CD4-positive, CD25-positive, alpha-beta regulatory T cell (primary cell): Measurements from ENCODE around the gene SOCS1. TPM values are rescaled to one million over a fixed set of nuclear protein-coding genes. Genes with fewer than 3 reads are reported as not detected.
"Not testable (repeated sequence)": the region's sequence is repeated elsewhere in the genome, so short reads cannot be mapped to it uniquely, and the experiment has no call there.

Source experiments
- ATAC-seq, 2 donors: fragments of 150-1000 bp; cut with Tn5 transposase; one replicate each; pipeline ENCODE4 v1.10.0; 2021; ENCODE audit warnings: low read depth in 2 of 2, moderate number of reproducible peaks in 2 of 2, moderate library complexity in 1 of 2
- DNase-seq, 3 donors: peaks; one replicate each; pipeline versions ENCODE4 v3.0.0 to v3.0.0-alpha.2; 2012 to 2022; ENCODE audit warnings: mixed read lengths in 1 of 3
- H3K27ac ChIP-seq: one replicate; pipeline ENCODE4 v1.7.0; 2013; ENCODE audit warnings: mild to moderate bottlenecking, low read length; ENCODE audit not compliant: insufficient read depth, poor library complexity, severe bottlenecking
- H3K27me3 ChIP-seq: one replicate; pipeline ENCODE4 v1.7.0; 2013; ENCODE audit warnings: low read length; ENCODE audit not compliant: control insufficient read depth, insufficient read depth
- H3K36me3 ChIP-seq: one replicate; pipeline ENCODE4 v1.7.0; 2013; ENCODE audit warnings: mild to moderate bottlenecking, low read length, moderate library complexity; ENCODE audit not compliant: control insufficient read depth, insufficient read depth
- H3K4me1 ChIP-seq: 2 replicates; pipeline ENCODE4 v1.7.0; 2013; ENCODE audit warnings: mild to moderate bottlenecking, low read length; ENCODE audit not compliant: insufficient read depth, control insufficient read depth, poor library complexity, severe bottlenecking
- H3K4me3 ChIP-seq: one replicate; pipeline ENCODE4 v1.7.0; 2013; ENCODE audit warnings: low read depth, mild to moderate bottlenecking, low read length, moderate library complexity
- H3K9me3 ChIP-seq, 2 experiments: 1 replicate in 1 of 2; 2 replicates in 1 of 2; pipeline ENCODE4 v1.7.0; 2013; ENCODE audit warnings: low read length in 2 of 2, mild to moderate bottlenecking in 1 of 2, moderate library complexity in 1 of 2; ENCODE audit not compliant: control insufficient read depth in 2 of 2
- H3K27ac Mint-ChIP-seq, 3 donors: one replicate each; pipeline ENCODE4 v1.8.0; 2020 to 2022; ENCODE audit warnings: mild to moderate bottlenecking in 3 of 3, mixed read lengths in 3 of 3, moderate library complexity in 2 of 3
- H3K27me3 Mint-ChIP-seq: one replicate; pipeline ENCODE4 v1.8.0; 2022; ENCODE audit warnings: mild to moderate bottlenecking, mixed read lengths
- H3K36me3 Mint-ChIP-seq: one replicate; pipeline ENCODE4 v1.8.0; 2020; ENCODE audit warnings: mixed read lengths
- H3K4me1 Mint-ChIP-seq, 4 donors: one replicate each; pipeline ENCODE4 v1.8.0; 2020 to 2022; ENCODE audit warnings: mixed read lengths in 4 of 4, mild to moderate bottlenecking in 1 of 4
- H3K4me3 Mint-ChIP-seq, 4 donors: one replicate each; pipeline ENCODE4 v1.8.0; 2020 to 2022; ENCODE audit warnings: mild to moderate bottlenecking in 4 of 4, mixed read lengths in 4 of 4, moderate library complexity in 3 of 4
- H3K9me3 Mint-ChIP-seq, 7 donors: one replicate each; pipeline ENCODE4 v1.8.0; 2020 to 2022; ENCODE audit warnings: mixed read lengths in 7 of 7, mild to moderate bottlenecking in 3 of 7, moderate library complexity in 2 of 7
- polyA plus RNA-seq, 4 donors: library from polyadenylated mRNA; unstranded; fragments of 300-500 nt; fragmentation: Illumina TruSeq; gene quantifications; one replicate each; pipeline ENCODE4 v1.2.3, GENCODE V29; 2021
- total RNA-seq: library from RNA; stranded (reverse); gene quantifications from one replicate; pipeline ENCODE4 v1.2.3, GENCODE V29; 2022

The SOCS1 gene
- total and polyA plus RNA-seq, 5 donors from 2014 or later = 8.6 to 91.5 (median 10.5) TPM

DNA sequence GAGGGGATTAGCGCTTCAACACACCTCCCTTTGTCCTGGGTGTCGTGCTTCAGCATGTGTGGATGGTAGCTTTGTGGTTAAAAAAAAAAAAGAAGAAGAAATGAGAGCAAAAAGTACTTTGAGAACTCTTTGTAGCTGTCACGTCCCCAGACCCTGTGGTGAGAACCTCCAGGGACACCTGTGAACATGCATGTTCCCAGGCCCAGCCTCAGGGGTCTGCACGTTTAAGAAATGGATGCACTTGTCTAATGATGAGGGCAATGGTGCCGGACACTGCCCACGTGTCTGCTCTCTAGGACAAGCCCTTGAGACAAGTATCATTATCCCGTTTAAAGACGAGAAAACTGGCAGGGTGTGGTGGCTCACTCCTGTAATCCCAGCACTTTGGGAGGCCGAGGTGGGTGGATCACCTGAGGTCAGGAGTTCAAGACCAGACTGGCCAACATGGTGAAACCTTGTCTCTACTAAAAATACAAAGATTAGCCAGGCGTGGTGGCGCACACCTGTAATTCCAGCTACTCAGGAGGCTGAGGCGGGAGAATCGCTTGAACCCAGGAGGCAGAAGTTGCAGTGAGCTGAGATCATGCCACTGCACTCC lies 43.0 kb upstream of the SOCS1 start:
- peaks cover 0 to 21% (median 11%) of the 10 kb centered on the region in 4 donors for H3K4me1 Mint-ChIP-seq
- peaks cover 18% of the 10 kb centered on the region for H3K4me1 ChIP-seq
- not testable (repeated sequence) for H3K4me3 ChIP-seq, H3K27me3 ChIP-seq, H3K9me3 Mint-ChIP-seq, H3K27ac ChIP-seq, H3K27me3 Mint-ChIP-seq, ATAC-seq, H3K36me3 Mint-ChIP-seq, H3K36me3 ChIP-seq, H3K4me3 Mint-ChIP-seq, DNase-seq, H3K9me3 ChIP-seq
- H3K27ac Mint-ChIP-seq = peak overlapping the region in 1 of 3 donors; percentile 69

DNA sequence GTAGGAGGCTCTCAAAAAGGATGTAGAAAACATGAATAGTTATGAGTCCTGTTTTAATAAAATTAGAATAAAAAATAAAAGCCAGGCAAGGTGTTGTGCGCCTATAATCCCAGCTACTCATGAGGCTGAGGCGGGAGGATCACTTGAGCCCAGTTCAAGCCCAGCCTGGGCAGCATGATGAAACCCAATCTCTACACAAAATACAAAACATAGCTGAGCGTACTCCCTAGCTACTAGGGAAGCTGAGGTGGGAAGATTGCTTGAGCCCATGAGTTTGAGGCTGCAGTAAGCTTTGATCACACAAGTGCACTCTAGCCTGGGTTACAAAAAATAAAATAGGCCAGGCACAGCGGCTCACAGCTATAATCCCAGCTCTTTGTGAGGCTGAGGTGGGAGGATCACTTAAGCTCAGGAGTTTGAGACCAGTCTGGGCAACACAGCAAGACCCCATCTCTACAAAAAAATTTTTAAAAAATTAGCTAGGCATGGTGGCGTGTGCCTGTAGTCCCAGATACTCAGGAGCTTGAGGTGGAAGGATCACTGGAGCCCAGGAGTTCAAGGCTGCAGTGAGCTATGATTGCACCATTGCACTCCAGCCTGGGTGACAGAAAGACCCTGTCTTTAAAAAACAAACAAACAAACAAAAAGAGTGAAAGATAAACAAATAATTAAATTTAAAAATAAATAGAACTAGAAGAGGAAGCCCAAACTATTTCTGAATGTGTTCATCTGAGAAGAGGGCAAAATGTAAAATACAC lies 42.3 kb upstream of the SOCS1 start:
- Histone ChIP-seq H3K27me3 (no peaks in the 10 kb centered on the region), H3K36me3 (no peaks in the 10 kb centered on the region), H3K27ac (no peak overlapping the region), H3K4me3 (no peak overlapping the region), H3K4me1 (peaks cover 18% of the 10 kb centered on the region), H3K9me3 (no peaks in the 10 kb centered on the region)
- peaks cover 0 to 21% (median 11%) of the 10 kb centered on the region in 4 donors for H3K4me1 Mint-ChIP-seq
- ATAC-seq = no peak
- H3K4me3 Mint-ChIP-seq = peak overlapping the region in 3 of 4 donors; percentile 55 to 82 (median 80)
- H3K27ac Mint-ChIP-seq = peak overlapping the region in 2 of 3 donors; percentile 69 to 89
- no peak for DNase-seq
- H3K9me3 Mint-ChIP-seq = no peaks in the 10 kb centered on the region
- H3K27me3 Mint-ChIP-seq = no peaks in the 10 kb centered on the region
- no peaks in the 10 kb centered on the region for H3K36me3 Mint-ChIP-seq

DNA sequence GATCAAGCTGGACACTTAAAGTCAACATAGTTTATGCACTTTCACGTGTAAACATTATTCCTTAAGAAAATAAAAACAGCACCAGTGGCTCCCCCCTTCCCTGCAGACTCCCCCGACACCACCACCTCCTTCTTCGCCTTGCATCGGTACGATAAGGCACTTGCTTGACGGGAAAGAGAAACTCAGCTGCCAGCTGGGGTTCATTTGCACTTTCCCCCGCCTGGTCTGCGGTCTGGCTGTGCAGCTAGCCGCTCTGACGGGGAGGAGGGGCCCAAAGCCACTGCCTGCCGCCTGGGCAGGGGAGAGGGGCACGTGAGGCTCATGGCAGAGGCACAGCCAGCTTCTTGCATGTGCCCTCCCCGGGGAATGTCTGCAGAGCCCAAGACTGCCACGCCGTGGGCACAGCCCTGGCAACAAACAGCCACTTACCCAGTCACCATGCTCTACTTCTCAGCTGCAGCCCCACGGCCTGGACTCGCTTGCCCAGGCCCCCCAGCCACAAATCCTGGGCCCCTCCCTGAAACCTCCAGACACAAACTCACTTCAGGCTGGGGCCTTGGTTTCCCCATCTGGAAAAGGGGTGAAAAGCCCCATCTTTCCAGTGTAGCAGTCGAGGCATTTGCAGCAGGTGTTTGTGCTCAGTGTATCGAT lies 41.6 kb upstream of the SOCS1 start:
- Histone ChIP-seq H3K36me3 (no peaks in the 10 kb centered on the region), H3K27ac (no peak overlapping the region), H3K9me3 (no peaks in the 10 kb centered on the region), H3K27me3 (no peaks in the 10 kb centered on the region), H3K4me1 (peaks cover 18% of the 10 kb centered on the region), H3K4me3 (peak overlapping the region; percentile 44)
- Mint-ChIP-seq H3K4me1 (peaks cover 0 to 21% (median 11%) of the 10 kb centered on the region in 4 donors), H3K27ac (peak overlapping the region; percentile 38 to 89 (median 55)), H3K27me3 (no peaks in the 10 kb centered on the region), H3K4me3 (peak overlapping the region; percentile 11 to 82 (median 68)), H3K36me3 (no peaks in the 10 kb centered on the region), H3K9me3 (no peaks in the 10 kb centered on the region)
- DNase-seq (peak; percentile 24 to 86 (median 54)), ATAC-seq (peak; percentile 87 to 91)

DNA sequence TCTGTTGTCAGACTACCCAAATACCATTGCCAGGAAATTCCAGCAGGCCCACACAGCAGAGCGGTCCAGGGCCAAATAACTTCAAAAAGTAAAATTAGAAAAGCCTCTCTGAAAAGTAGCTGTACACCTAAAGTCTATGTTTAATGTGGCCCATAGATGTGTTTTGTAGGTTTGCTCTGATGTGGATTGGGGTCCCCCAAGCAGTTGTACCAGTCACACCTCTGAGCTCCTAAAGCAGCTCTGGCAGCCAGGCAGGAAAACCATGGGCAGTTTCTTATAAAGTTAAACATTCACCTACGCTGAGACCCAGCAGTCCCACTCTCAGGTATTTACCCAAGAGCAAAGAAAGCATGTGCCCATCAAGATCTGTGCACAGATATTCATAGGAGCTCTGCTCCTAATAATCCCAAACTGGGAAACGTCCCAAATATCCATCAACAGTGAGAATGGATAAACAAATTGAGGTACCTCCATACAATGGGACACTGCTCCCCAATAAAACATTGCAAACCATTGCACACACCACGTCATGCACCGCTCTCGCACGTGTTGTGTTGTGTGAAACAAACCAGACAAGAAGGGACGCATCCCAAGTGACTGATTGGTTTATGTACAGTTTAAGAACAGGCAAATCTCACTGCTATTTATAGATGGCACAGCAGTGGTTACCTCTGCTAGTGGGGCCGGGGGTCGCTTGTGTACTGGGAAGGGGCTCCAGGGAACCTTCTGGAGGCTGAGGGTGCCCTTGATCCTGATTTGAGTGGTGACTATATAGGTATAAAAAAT lies 40.9 kb upstream of the SOCS1 start:
- Mint-ChIP-seq H3K4me1 (peaks cover 0 to 21% (median 11%) of the 10 kb centered on the region in 4 donors), H3K27me3 (no peaks in the 10 kb centered on the region), H3K36me3 (no peaks in the 10 kb centered on the region), H3K27ac (peak overlapping the region; percentile 38 to 89 (median 55)), H3K9me3 (no peaks in the 10 kb centered on the region), H3K4me3 (peak overlapping the region; percentile 11 to 82 (median 68))
- no peak overlapping the region for H3K27ac ChIP-seq
- DNase-seq (no peak), ATAC-seq (peak in 1 of 2 donors; percentile 9)
- H3K27me3 ChIP-seq = no peaks in the 10 kb centered on the region
- no peaks in the 10 kb centered on the region for H3K9me3 ChIP-seq
- H3K4me1 ChIP-seq = peaks cover 18% of the 10 kb centered on the region
- H3K4me3 ChIP-seq = peak overlapping the region; percentile 44
- H3K36me3 ChIP-seq = no peaks in the 10 kb centered on the region

DNA sequence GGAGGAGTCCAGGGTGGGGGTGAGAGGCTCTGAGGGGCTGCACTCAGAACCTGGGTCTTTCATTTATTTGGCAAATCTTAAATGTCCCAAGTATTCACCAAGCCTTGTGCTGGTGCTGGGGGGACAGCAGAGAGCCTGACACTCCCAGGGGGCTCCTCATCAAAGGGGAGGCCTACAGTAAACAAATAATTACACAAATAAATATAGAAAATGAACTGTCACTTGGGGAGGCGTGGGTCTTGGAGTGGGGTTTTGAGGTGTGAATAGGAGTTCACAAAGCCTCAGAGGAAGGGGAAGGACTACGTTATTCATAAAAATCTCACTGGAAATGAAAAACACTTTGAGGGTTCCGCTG lies 40.3 kb upstream of the SOCS1 start:
- no peaks in the 10 kb centered on the region for H3K36me3 ChIP-seq

DNA sequence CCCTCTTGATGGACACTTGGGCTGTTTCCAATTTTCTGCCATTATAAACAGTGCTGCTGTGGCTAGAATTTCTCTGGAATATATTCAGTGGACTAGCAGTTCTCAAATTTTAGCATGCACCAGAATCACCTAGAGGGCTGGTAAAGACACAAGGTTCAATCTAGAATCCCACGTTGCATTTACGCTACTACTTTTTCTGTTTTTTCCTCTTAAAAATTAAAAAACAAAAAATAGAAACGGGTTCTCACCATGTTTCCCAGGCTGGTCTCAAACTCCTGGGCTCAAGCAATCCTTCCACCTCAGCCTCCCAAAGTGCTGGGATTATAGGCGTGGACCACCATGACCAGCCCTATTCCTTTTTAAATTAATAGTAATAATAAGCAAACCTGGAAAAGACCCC lies 39.7 kb upstream of the SOCS1 start:
- H3K4me3 Mint-ChIP-seq = no peak overlapping the region
- H3K9me3 Mint-ChIP-seq = no peaks in the 10 kb centered on the region
- Histone ChIP-seq H3K36me3 (no peaks in the 10 kb centered on the region), H3K9me3 (no peaks in the 10 kb centered on the region), H3K27ac (no peak overlapping the region), H3K4me1 (peaks cover 18% of the 10 kb centered on the region), H3K4me3 (no peak overlapping the region), H3K27me3 (no peaks in the 10 kb centered on the region)
- ATAC-seq (no peak), DNase-seq (no peak)
- no peaks in the 10 kb centered on the region for H3K36me3 Mint-ChIP-seq
- peaks cover 0 to 21% (median 11%) of the 10 kb centered on the region in 4 donors for H3K4me1 Mint-ChIP-seq
- no peaks in the 10 kb centered on the region for H3K27me3 Mint-ChIP-seq
- H3K27ac Mint-ChIP-seq = no peak overlapping the region

More for the DNA sequence above, 40.3 kb upstream of the SOCS1 start:
- H3K9me3 Mint-ChIP-seq = no peaks in the 10 kb centered on the region
- H3K36me3 Mint-ChIP-seq = no peaks in the 10 kb centered on the region
- peaks cover 0 to 21% (median 11%) of the 10 kb centered on the region in 4 donors for H3K4me1 Mint-ChIP-seq
- no peak overlapping the region for H3K4me3 Mint-ChIP-seq
- ATAC-seq = no peak
- no peak overlapping the region for H3K4me3 ChIP-seq
- no peaks in the 10 kb centered on the region for H3K9me3 ChIP-seq
- no peak overlapping the region for H3K27ac ChIP-seq
- no peaks in the 10 kb centered on the region for H3K27me3 ChIP-seq
- DNase-seq = no peak
- no peaks in the 10 kb centered on the region for H3K27me3 Mint-ChIP-seq
- H3K27ac Mint-ChIP-seq = peak overlapping the region in 2 of 3 donors; percentile 32 to 38
- H3K4me1 ChIP-seq = peaks cover 18% of the 10 kb centered on the region

DNA sequence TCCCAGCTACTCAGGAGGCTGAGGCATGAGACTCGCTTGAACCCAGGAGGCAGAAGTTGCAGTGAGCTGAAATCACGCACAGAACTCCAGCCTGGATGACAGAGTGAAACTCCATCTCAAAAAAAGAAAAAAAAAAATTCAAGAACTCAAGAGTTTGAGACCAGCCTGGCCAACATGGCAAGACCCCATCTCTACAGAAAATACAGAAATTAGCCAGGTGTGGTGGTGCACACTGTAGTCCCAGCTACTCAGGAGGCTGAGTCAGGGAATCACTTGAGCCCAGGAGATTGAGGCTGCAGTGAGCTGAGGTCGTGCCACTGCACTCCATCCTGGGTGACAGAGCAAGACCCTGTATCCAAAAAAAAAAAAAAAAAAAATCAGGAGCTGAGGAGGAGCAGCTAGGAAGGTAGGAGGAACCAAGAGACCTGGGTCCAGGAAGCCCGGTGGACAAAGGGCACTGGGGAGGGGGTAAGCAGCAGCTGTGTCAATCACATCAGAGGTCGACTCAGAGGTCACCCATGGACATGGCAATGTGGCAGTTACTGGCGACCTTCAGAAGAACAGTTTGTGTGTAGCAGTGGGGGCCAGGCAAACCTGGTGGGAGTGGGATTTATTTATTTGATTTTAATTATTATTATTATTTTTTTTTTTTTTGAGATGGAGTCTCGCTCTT lies 36.2 kb upstream of the SOCS1 start:
- Histone ChIP-seq H3K4me3 (no peak overlapping the region), H3K4me1 (peaks cover 7% of the 10 kb centered on the region), H3K27ac (no peak overlapping the region), H3K27me3 (no peaks in the 10 kb centered on the region), H3K9me3 (no peaks in the 10 kb centered on the region), H3K36me3 (no peaks in the 10 kb centered on the region)
- no peaks in the 10 kb centered on the region for H3K9me3 Mint-ChIP-seq
- H3K36me3 Mint-ChIP-seq = no peaks in the 10 kb centered on the region
- H3K4me3 Mint-ChIP-seq = no peak overlapping the region
- H3K27me3 Mint-ChIP-seq = peaks cover 8% of the 10 kb centered on the region
- DNase-seq (no peak), ATAC-seq (no peak)
- peaks cover 0 to 7% (median 3%) of the 10 kb centered on the region in 4 donors for H3K4me1 Mint-ChIP-seq
- H3K27ac Mint-ChIP-seq = no peak overlapping the region
